Activated naive CD4-positive, alpha-beta T cell treated with anti-CD3 and anti-CD28 coated beads for 36 hours (primary cell): ENCODE data around the gene PRKN. TPM values are rescaled to one million over a fixed set of nuclear protein-coding genes. Genes with fewer than 3 reads are reported as not detected.

Source experiments
- CTCF ChIA-PET: fragments of 350-600 bp; sonication (Branson Sonifier 250); formaldehyde crosslinking; loops from one replicate; lab custom pipeline; 2021; ENCODE audit warnings: antibody characterized with exemption; lab: Charles Lee
- DNase-seq: peaks from one replicate; pipeline ENCODE4 v3.0.0-alpha.2; 2020
- H3K27ac Mint-ChIP-seq: one replicate; pipeline ENCODE4 v1.8.0; 2021; ENCODE audit warnings: mild to moderate bottlenecking, mixed read lengths
- H3K27me3 Mint-ChIP-seq: one replicate; pipeline ENCODE4 v1.8.0; 2021; ENCODE audit warnings: low read depth, mixed read lengths
- H3K36me3 Mint-ChIP-seq: one replicate; pipeline ENCODE4 v1.8.0; 2021; ENCODE audit warnings: low read depth, mixed read lengths
- H3K4me1 Mint-ChIP-seq: one replicate; pipeline ENCODE4 v1.8.0; 2021; ENCODE audit warnings: low read depth, mixed read lengths
- H3K4me3 Mint-ChIP-seq: one replicate; pipeline ENCODE4 v1.8.0; 2021; ENCODE audit warnings: mild to moderate bottlenecking, moderate library complexity, mixed read lengths
- H3K9me3 Mint-ChIP-seq: one replicate; pipeline ENCODE4 v1.8.0; 2021; ENCODE audit warnings: mixed read lengths
- intact Hi-C: fragments of 100-400 bp; cut with micrococcal nuclease; formaldehyde crosslinking; loops from one replicate; pipeline ENCODE4 v1.15.1; 2023
- total RNA-seq, 2 experiments: library from RNA; stranded (reverse); gene quantifications; one replicate each; pipeline ENCODE4 v1.2.3, GENCODE V29; 2021

PRKN gene
- total RNA-seq, 2 experiments from 2014 or later, result 0.33 to 0.72 TPM

- H3K27me3 Mint-ChIP-seq, result no peaks in the 10 kb centered on the region
- no peak for DNase-seq
- H3K9me3 Mint-ChIP-seq, result no peaks in the 10 kb centered on the region
- H3K4me3 Mint-ChIP-seq, result no peak overlapping the region
- H3K36me3 Mint-ChIP-seq, result peaks cover 4% of the 10 kb centered on the region
- intact Hi-C loops, result no loop called here
- CTCF ChIA-PET, result no interaction called here
- no peak overlapping the region for H3K27ac Mint-ChIP-seq
- H3K4me1 Mint-ChIP-seq, result no peaks in the 10 kb centered on the region
Measured at GRCh38 chr6:162332365-162332764, 395.2 kb downstream of the PRKN start.

GRCh38 chr6:162331911-162332310, 395.7 kb downstream of the PRKN start:
- Mint-ChIP-seq H3K4me3 (no peak overlapping the region), H3K9me3 (no peaks in the 10 kb centered on the region), H3K4me1 (no peaks in the 10 kb centered on the region), H3K27ac (no peak overlapping the region), H3K36me3 (peaks cover 4% of the 10 kb centered on the region), H3K27me3 (no peaks in the 10 kb centered on the region)
- DNase-seq, result no peak
- CTCF ChIA-PET, result no interaction called here
- intact Hi-C loops, result no loop called here

GRCh38 chr6:162325826-162326225, 401.7 kb downstream of the PRKN start:
- CTCF ChIA-PET, result interaction anchor here (0.5 kb wide), 1 partner anchor 933 kb away, joined by 3 read pairs; no protein-coding TSS in a partner anchor
- Mint-ChIP-seq H3K4me1 (no peaks in the 10 kb centered on the region), H3K4me3 (no peak overlapping the region), H3K27me3 (no peaks in the 10 kb centered on the region), H3K27ac (no peak overlapping the region), H3K9me3 (peaks cover 4% of the 10 kb centered on the region), H3K36me3 (peaks cover 3% of the 10 kb centered on the region)
- DNase-seq, result no peak
- intact Hi-C loops, result no loop called here

GRCh38 chr6:162325051-162325450, 402.5 kb downstream of the PRKN start:
- DNase-seq, result no peak
- Mint-ChIP-seq H3K36me3 (peaks cover 4% of the 10 kb centered on the region), H3K27me3 (no peaks in the 10 kb centered on the region), H3K27ac (no peak overlapping the region), H3K9me3 (peaks cover 6% of the 10 kb centered on the region), H3K4me3 (no peak overlapping the region), H3K4me1 (no peaks in the 10 kb centered on the region)
- intact Hi-C loops, result no loop called here
- CTCF ChIA-PET, result no interaction called here

GRCh38 chr6:162315291-162315690, 412.3 kb downstream of the PRKN start:
- intact Hi-C loops, result no loop called here
- CTCF ChIA-PET, result no interaction called here
- no peaks in the 10 kb centered on the region for H3K36me3 Mint-ChIP-seq
- no peaks in the 10 kb centered on the region for H3K27me3 Mint-ChIP-seq
- H3K9me3 Mint-ChIP-seq, result no peaks in the 10 kb centered on the region
- H3K4me3 Mint-ChIP-seq, result no peak overlapping the region
- DNase-seq, result no peak
- no peaks in the 10 kb centered on the region for H3K4me1 Mint-ChIP-seq
- no peak overlapping the region for H3K27ac Mint-ChIP-seq

- CTCF ChIA-PET, result no interaction called here
- intact Hi-C loops, result no loop called here
- Mint-ChIP-seq H3K36me3 (no peaks in the 10 kb centered on the region), H3K4me1 (no peaks in the 10 kb centered on the region), H3K9me3 (no peaks in the 10 kb centered on the region), H3K27ac (no peak overlapping the region), H3K27me3 (no peaks in the 10 kb centered on the region), H3K4me3 (no peak overlapping the region)
- DNase-seq, result no peak
Measured at GRCh38 chr6:162313922-162314660, 413.5 kb downstream of the PRKN start.

GRCh38 chr6:162307865-162308264, 419.7 kb downstream of the PRKN start:
- no peak for DNase-seq
- H3K4me1 Mint-ChIP-seq, result no peaks in the 10 kb centered on the region
- intact Hi-C loops, result no loop called here
- peaks cover 1% of the 10 kb centered on the region for H3K36me3 Mint-ChIP-seq
- H3K27ac Mint-ChIP-seq, result no peak overlapping the region
- no peaks in the 10 kb centered on the region for H3K27me3 Mint-ChIP-seq
- no peaks in the 10 kb centered on the region for H3K9me3 Mint-ChIP-seq
- CTCF ChIA-PET, result interaction anchor here (0.5 kb wide), 1 partner anchor 24 kb away, joined by 4 read pairs; no protein-coding TSS in a partner anchor
- no peak overlapping the region for H3K4me3 Mint-ChIP-seq

- Mint-ChIP-seq H3K27me3 (no peaks in the 10 kb centered on the region), H3K4me1 (no peaks in the 10 kb centered on the region), H3K27ac (no peak overlapping the region), H3K4me3 (no peak overlapping the region), H3K9me3 (no peaks in the 10 kb centered on the region), H3K36me3 (peaks cover 1% of the 10 kb centered on the region)
- DNase-seq, result no peak
- intact Hi-C loops, result no loop called here
- CTCF ChIA-PET, result interaction anchor here (0.6 kb wide), 1 partner anchor 305 kb away, joined by 3 read pairs; no protein-coding TSS in a partner anchor
Measured at GRCh38 chr6:162306616-162307015, 420.9 kb downstream of the PRKN start.

- CTCF ChIA-PET, result no interaction called here
- H3K27ac Mint-ChIP-seq, result no peak overlapping the region
- no peaks in the 10 kb centered on the region for H3K4me1 Mint-ChIP-seq
- no peak overlapping the region for H3K4me3 Mint-ChIP-seq
- H3K27me3 Mint-ChIP-seq, result no peaks in the 10 kb centered on the region
- no peak for DNase-seq
- no peaks in the 10 kb centered on the region for H3K9me3 Mint-ChIP-seq
- intact Hi-C loops, result no loop called here
- no peaks in the 10 kb centered on the region for H3K36me3 Mint-ChIP-seq
Measured at GRCh38 chr6:162301128-162301527, 426.4 kb downstream of the PRKN start.

GRCh38 chr6:162294029-162294428, 433.5 kb downstream of the PRKN start:
- Mint-ChIP-seq H3K9me3 (no peaks in the 10 kb centered on the region), H3K4me3 (no peak overlapping the region), H3K27ac (no peak overlapping the region), H3K36me3 (no peaks in the 10 kb centered on the region), H3K27me3 (no peaks in the 10 kb centered on the region), H3K4me1 (no peaks in the 10 kb centered on the region)
- no peak for DNase-seq
- intact Hi-C loops, result no loop called here
- CTCF ChIA-PET, result no interaction called here

GRCh38 chr6:162292915-162293314, 434.7 kb downstream of the PRKN start:
- Mint-ChIP-seq H3K27me3 (no peaks in the 10 kb centered on the region), H3K4me1 (no peaks in the 10 kb centered on the region), H3K27ac (no peak overlapping the region), H3K4me3 (no peak overlapping the region), H3K9me3 (no peaks in the 10 kb centered on the region), H3K36me3 (no peaks in the 10 kb centered on the region)
- no peak for DNase-seq
- CTCF ChIA-PET, result no interaction called here
- intact Hi-C loops, result no loop called here

GRCh38 chr6:162290846-162291465, 436.6 kb downstream of the PRKN start:
- no peak overlapping the region for H3K4me3 Mint-ChIP-seq
- H3K36me3 Mint-ChIP-seq, result no peaks in the 10 kb centered on the region
- H3K4me1 Mint-ChIP-seq, result no peaks in the 10 kb centered on the region
- H3K27me3 Mint-ChIP-seq, result no peaks in the 10 kb centered on the region
- no peak for DNase-seq
- H3K27ac Mint-ChIP-seq, result no peak overlapping the region
- intact Hi-C loops, result no loop called here
- H3K9me3 Mint-ChIP-seq, result no peaks in the 10 kb centered on the region
- CTCF ChIA-PET, result no interaction called here

GRCh38 chr6:162289972-162290371, 437.6 kb downstream of the PRKN start:
- CTCF ChIA-PET, result no interaction called here
- intact Hi-C loops, result no loop called here

More at GRCh38 chr6:162289972-162290371, 437.6 kb downstream of the PRKN start:
- Mint-ChIP-seq H3K9me3 (no peaks in the 10 kb centered on the region), H3K4me3 (no peak overlapping the region), H3K27ac (no peak overlapping the region), H3K36me3 (no peaks in the 10 kb centered on the region), H3K27me3 (no peaks in the 10 kb centered on the region), H3K4me1 (no peaks in the 10 kb centered on the region)
- DNase-seq, result no peak
